Loucy (cell line): ENCODE data around the gene EMSY.

Experiments
- EZH2phosphoT487 ChIP-seq: fragments of 200-600 bp; IDR thresholded peaks from 2 replicates; pipeline ENCODE4 v1.6.1; 2018; ENCODE audit warnings: antibody characterized with exemption, mild to moderate bottlenecking, moderate library complexity, borderline replicate concordance
- TF ChIP-seq, protein P1 (sequence below): fragments of 200-600 bp; sonication (generic); conservative IDR thresholded peaks from 2 replicates; pipeline ENCODE4 v1.5.1; 2014; ENCODE audit warnings: mild to moderate bottlenecking, antibody characterized with exemption, low read length

DNA sequence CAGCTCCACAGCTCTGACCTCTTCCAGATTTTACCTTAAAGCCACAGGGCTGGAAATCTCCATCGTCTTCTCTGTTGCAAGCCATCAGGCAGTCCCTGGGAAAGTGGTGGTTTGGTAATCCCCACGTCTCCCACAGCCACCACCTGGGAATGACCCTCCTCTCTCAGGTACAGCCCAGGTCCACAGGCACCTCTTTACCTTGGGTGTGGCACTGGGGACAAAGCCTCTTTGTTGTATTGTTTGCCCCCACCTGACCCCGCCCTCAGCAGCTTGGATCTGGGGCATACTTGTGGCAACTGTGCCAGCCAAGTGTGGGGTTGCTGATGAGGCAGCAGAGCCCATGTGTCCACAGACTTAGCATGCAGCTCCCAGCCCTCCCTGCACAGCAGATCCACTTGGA is 148.1 kb downstream of the EMSY start:
- no peak for TF ChIP-seq EZH2phosphoT487
- TF ChIP-seq, protein P1, sequence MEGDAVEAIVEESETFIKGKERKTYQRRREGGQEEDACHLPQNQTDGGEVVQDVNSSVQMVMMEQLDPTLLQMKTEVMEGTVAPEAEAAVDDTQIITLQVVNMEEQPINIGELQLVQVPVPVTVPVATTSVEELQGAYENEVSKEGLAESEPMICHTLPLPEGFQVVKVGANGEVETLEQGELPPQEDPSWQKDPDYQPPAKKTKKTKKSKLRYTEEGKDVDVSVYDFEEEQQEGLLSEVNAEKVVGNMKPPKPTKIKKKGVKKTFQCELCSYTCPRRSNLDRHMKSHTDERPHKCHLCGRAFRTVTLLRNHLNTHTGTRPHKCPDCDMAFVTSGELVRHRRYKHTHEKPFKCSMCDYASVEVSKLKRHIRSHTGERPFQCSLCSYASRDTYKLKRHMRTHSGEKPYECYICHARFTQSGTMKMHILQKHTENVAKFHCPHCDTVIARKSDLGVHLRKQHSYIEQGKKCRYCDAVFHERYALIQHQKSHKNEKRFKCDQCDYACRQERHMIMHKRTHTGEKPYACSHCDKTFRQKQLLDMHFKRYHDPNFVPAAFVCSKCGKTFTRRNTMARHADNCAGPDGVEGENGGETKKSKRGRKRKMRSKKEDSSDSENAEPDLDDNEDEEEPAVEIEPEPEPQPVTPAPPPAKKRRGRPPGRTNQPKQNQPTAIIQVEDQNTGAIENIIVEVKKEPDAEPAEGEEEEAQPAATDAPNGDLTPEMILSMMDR = no peak
